Fibroblast of mammary gland (primary cell): ENCODE measurements around the gene NOP10.

Experiments
- DNase-seq: peaks from one replicate; pipeline ENCODE4 v3.0.0-alpha.2; 2010; ENCODE audit warnings: low read depth
- H3K4me3 ChIP-seq: 2 replicates; pipeline ENCODE4 v1.5.1; 2011; ENCODE audit warnings: low read depth, mild to moderate bottlenecking, low read length, moderate library complexity; ENCODE audit not compliant: control insufficient read depth
- TF ChIP-seq, protein P1 (sequence below): conservative IDR thresholded peaks from 2 replicates; pipeline ENCODE4 v1.5.1; 2011; ENCODE audit warnings: low read depth, low read length, inconsistent platforms; ENCODE audit not compliant: control insufficient read depth, insufficient read depth

NOP10 gene

DNA sequence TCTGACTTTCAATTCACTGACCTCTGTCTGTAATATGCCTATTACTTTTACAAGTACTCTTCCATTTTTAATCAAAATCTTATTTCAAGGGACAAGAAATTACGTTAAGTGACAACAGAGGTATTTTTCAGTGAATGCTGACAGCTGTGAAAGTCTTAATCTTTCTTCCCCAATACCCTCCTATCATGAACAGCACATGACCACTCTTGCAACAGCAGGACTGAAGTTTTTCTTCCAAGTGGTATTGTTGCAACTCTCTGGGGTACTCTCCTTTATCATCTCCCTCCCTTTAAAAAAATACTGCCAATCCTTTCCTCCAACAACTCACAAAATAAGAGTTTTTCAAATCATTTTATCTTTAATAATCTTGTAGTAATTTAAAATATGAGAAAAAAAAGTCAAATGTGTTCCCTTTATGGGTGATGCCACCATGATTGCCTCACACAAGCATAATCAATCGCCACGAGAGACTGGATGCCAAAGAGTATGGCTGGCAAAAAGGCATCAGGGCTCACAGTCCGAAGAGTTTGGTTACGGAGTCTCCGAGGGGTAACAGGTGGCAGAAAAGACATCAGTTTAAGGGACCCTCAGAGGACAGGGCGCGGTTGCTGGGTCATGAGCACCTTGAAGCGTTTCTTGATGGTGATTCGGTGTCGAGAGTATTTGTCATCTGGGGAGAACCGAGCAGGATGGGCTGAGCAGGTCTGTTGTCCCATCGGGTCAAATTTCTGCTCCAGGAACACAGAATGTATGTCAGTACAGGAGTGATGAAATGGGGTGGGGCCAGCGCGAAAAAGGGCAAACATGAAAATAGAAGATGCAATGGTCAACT, 1.3 kb downstream of the NOP10 start:
- H3K4me3 ChIP-seq, result peak overlapping the region; percentile 100
- TF ChIP-seq, protein P1, sequence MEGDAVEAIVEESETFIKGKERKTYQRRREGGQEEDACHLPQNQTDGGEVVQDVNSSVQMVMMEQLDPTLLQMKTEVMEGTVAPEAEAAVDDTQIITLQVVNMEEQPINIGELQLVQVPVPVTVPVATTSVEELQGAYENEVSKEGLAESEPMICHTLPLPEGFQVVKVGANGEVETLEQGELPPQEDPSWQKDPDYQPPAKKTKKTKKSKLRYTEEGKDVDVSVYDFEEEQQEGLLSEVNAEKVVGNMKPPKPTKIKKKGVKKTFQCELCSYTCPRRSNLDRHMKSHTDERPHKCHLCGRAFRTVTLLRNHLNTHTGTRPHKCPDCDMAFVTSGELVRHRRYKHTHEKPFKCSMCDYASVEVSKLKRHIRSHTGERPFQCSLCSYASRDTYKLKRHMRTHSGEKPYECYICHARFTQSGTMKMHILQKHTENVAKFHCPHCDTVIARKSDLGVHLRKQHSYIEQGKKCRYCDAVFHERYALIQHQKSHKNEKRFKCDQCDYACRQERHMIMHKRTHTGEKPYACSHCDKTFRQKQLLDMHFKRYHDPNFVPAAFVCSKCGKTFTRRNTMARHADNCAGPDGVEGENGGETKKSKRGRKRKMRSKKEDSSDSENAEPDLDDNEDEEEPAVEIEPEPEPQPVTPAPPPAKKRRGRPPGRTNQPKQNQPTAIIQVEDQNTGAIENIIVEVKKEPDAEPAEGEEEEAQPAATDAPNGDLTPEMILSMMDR, result no peak
- no peak for DNase-seq

DNA sequence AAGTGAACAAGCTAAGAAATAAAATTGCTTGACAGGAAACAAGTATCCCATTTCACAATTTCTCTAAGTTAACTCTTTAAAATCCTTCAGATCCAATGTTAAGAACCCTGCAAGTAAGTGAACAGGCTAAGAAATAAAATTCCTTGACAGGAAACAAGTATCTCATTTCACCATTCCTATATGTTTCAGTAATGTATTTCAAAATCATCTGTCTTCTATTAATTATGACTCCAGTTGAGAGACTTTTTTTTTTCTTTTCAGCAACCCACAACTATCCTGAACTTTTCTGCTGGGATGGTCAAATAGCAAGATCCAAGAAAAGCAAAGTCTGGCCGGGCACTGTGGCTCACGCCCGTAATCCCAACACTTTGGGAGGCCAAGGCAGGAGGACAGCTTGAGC, 3.0 kb downstream of the NOP10 start:
- DNase-seq, result no peak
- H3K4me3 ChIP-seq, result no peak overlapping the region
- TF ChIP-seq, protein P1, result no peak

DNA sequence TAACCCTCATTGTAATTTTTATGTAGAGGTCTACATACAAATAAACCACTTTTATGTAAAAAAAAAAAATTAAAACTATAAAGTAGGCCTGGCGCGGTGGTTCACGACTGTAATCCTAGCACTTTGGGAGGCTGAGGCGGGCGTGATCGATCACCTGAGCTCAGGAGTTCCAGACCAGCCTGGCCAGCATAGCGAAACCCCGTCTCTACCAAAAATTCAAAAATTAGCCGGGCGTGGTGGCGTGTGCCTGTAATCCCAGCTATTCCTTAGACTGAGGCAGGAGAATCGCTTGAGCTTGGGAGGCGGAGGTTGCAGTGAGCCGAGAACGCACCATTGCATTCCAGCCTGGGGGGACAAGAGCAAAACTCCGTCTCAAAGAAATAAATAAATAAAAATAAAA, 4.6 kb downstream of the NOP10 start:
- TF ChIP-seq, protein P1, result no peak
- DNase-seq, result no peak
- H3K4me3 ChIP-seq, result peak overlapping the region; percentile 27

DNA sequence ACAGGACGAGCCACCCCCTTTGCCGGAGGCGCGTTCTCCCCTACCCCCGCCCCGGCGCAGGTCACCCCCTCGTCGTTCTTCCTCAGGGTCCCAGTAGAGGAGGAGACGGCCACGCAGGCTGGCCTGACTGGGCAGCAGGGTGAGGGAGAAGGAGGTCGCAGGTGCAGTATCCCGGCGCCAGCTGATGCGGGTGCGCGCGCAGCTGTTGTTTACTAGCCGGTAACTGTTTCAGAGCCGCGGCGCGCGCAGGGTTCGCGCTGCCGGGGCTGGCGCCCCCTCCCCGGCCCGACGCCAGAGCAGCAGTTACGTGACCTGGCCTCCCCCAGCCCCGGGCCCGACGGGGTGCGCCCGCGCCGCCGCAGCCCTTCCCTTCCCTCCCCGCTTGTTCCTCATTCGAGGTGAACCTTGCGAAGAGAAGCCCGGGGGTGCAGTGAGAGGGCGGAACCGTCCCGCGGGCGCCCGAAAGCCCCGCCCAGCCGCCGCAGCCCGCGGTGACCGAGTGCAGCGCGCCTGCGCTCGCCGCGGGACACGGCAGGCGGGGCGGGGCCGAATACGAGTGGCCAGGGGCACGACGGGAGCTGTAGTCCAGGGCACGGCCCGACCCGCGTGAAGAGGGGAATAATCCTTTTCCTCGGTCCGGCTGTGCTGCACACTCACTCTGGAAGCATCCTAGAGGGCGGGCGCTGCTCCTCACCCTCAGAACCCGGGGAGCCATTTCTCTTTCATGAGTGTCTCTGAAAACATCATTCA, 5.2 kb downstream of the NOP10 start, which contains the start of gene SLC12A6:
TSS of gene SLC12A6 (minus strand) at position 225 of the 750 bp plus-strand sequence. CDS start 1,101 bp downstream, outside the sequence.
- DNase-seq, result peak; percentile 92
- H3K4me3 ChIP-seq, result peak within 1 kb of the TSS; percentile 85
- TF ChIP-seq, protein P1, result no peak

DNA sequence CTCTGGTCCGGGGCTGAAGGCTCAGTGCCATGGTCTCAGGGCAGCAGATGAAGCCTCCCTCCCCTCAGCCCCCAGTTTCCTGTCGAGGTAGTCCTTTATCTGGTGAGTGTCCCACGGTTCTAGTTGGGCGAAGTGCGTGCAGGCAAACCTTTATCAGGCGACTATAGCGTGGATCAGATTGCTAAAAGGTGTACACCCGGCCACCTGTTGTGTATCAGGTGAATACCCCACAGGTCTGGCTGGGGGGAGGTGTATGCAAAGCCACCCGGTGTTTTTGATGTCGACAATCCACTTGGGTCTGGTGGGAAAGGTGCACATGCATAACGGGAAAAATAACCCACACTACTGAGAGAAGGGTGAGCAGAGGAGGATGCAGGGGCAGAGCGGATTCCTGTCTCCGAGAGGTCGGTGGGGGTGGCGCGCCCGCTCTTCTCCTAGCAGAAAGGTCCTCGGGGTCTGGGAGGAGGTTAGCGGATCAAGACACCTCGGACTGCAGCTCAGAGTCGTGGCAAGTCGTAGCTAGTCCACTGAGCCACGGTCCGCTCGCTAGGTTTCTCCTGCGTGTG, 5.9 kb downstream of the NOP10 start:
- H3K4me3 ChIP-seq, result peak overlapping the region; percentile 85
- TF ChIP-seq, protein P1, result no peak
- DNase-seq, result no peak

DNA sequence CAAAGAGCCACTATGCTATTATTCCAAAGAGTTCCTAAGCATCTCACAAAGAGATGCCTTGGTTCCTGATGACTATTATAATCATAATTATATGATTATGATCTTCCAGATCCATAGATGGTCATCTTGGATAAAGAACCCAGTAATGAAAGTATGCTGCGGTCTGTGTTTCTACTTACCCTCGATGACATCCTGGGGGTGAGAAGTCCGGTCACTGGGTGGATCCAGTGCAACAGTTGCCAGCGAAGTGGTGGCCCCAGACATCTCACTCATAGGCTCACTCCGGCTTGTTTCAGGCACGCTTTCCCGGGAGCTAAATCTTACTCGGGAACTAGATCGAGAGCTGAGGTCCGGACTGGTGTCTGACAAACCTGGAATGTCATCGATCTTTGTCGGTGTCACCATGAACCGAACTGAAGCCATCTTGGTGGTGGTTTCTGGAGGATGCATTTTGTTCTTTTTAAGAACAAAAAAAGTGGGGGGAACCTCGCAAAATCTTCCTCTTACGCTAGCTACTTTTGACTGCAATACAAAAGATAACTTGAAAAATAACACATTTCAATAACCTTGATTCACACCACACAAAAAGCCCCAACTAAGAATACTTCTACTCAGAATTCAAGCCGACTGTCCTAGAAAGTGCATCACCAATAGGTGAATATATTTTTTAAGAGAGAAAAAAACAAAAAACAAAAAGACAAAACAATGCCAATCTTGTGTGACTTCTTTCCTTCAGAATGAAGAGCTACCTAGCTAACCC, 6.5 kb downstream of the NOP10 start:
- DNase-seq, result no peak
- H3K4me3 ChIP-seq, result no peak overlapping the region
- TF ChIP-seq, protein P1, result no peak
